CD4-positive, alpha-beta T cell treated with Interleukin-15 for 4 hours (primary cell): ENCODE data around the gene MAP1LC3B2.
"Not testable (repeated sequence)": the region's sequence is repeated elsewhere in the genome, so short reads cannot be mapped to it uniquely, and the experiment has no call there.

ENCODE experiments used
- DNase-seq: peaks from one replicate; pipeline ENCODE4 v3.0.0-alpha.2; 2020; ENCODE audit warnings: low spot score

The MAP1LC3B2 gene

GRCh38 chr12:116561181-116561821, 2.1 kb downstream of the MAP1LC3B2 start:
- no peak for DNase-seq

GRCh38 chr12:116562090-116562489, 2.9 kb downstream of the MAP1LC3B2 start:
- no peak for DNase-seq

- no peak for DNase-seq
These were observed 4.1 kb downstream of the MAP1LC3B2 start for GRCh38 chr12:116563262-116563661.

DNA sequence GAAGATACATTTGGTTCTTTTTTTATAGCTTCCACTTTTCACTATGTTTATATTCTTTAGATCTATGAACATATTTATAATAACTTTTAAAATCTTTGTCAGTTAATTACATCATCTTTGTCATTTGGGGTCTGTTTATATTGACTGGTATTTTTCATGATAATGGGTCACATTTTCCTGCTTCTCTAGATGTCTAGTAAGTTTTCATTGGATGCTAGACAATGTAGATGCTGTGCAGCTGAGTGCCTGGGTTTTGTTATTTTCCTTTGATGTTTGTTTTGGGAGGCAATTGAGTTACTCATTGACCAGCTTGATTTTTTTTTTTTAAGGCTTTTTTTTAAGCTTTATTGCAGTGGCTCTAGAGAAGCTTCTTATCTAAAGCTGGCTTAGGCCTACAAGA, 4.9 kb downstream of the MAP1LC3B2 start:
- DNase-seq, result no peak

- not testable (repeated sequence) for DNase-seq
These were observed 6.0 kb downstream of the MAP1LC3B2 start for GRCh38 chr12:116565221-116565620.

GRCh38 chr12:116565963-116566362, 6.8 kb downstream of the MAP1LC3B2 start:
- DNase-seq, result no peak

- no peak for DNase-seq
These were observed 9.0 kb downstream of the MAP1LC3B2 start for GRCh38 chr12:116568203-116568602.

GRCh38 chr12:116571089-116571488, 11.9 kb downstream of the MAP1LC3B2 start:
- DNase-seq, result no peak

GRCh38 chr12:116573776-116574175, 14.6 kb downstream of the MAP1LC3B2 start:
- no peak for DNase-seq

- not testable (repeated sequence) for DNase-seq
These were observed 16.6 kb downstream of the MAP1LC3B2 start for GRCh38 chr12:116575754-116576153.

DNA sequence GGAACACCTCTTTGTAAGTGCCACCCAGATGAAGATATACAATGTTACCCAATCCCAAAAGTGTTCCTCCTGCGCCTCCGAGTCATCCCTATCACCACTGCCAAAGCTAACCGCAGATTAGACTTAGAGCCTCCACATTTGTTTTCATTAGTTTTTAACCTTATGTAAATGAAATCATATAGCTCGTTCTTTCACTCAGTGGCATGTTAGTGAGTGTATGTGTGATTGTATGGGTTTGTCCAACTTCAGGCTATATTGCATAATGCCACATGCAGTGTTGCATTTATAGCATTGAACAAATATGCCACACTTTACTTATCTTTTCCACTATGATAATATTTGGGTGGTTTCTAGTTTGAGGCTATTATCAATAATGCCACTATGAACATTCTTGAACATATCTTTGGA, 18.0 kb downstream of the MAP1LC3B2 start:
- DNase-seq, result no peak

DNA sequence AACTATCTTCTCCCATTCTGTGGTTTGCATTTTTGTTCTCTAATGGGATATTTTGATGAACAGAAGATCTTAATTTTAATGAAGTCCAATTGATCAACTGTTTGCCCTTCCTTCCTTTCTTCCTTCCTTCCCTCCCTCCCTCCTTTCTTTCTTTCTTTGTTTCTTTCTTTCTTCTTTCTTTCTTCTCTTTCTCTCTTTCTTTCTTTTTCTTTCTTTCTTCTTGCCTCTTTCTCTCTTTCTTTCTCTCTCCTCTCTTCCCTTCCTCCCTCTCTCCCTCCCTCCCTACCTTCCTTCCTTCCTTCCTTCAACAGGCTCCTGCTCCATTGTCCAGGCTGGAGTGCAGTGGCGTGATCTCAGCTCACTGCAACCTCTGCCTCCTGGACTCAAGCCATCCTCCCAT, 18.9 kb downstream of the MAP1LC3B2 start:
- DNase-seq, result no peak

DNA sequence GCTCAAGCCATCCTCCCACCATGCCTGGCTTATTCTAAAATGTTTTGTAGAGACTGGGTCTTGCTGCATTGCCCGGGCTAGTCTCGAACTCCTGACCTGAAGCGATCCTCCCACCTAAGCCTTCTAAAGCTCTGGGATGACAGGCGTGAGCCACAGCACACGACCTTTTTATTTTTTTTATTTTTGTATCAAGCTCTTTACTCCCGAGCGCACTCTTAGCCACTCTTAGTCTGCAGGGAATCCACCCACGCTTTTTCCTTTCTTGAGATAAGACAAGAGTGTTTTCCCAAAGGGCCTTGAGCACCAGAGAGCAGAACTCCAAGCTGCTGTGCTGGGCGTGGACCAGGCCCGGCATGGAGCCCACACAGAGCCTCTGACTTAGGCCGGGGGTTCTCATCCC, 23.4 kb downstream of the MAP1LC3B2 start:
- DNase-seq, result no peak

GRCh38 chr12:116583129-116583694, 24.0 kb downstream of the MAP1LC3B2 start:
- no peak for DNase-seq

GRCh38 chr12:116587270-116587669, 28.1 kb downstream of the MAP1LC3B2 start:
- DNase-seq, result no peak

- DNase-seq, result no peak
These were observed 29.3 kb downstream of the MAP1LC3B2 start for GRCh38 chr12:116588390-116589028.

- no peak for DNase-seq
These were observed 30.4 kb downstream of the MAP1LC3B2 start for GRCh38 chr12:116589581-116589980.

DNA sequence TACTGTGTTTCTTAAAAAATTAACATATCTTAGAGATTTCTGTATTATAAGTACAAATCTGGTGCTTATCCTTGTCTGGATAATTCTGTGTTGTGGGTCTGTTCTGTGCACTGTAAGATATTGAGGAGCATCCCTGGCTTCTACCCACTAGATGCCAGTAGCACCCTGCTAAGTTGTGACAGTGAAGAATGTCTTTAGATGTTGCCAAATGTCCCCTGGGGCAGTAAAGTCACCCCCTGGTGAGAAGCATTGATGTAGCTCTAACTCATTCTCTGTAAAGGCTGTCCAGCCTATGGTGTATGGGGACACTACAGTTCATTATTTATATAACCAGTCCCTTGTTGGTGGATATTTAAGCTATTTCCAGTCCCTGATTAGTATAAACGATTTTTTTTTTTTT, 31.4 kb downstream of the MAP1LC3B2 start:
- DNase-seq, result no peak

DNA sequence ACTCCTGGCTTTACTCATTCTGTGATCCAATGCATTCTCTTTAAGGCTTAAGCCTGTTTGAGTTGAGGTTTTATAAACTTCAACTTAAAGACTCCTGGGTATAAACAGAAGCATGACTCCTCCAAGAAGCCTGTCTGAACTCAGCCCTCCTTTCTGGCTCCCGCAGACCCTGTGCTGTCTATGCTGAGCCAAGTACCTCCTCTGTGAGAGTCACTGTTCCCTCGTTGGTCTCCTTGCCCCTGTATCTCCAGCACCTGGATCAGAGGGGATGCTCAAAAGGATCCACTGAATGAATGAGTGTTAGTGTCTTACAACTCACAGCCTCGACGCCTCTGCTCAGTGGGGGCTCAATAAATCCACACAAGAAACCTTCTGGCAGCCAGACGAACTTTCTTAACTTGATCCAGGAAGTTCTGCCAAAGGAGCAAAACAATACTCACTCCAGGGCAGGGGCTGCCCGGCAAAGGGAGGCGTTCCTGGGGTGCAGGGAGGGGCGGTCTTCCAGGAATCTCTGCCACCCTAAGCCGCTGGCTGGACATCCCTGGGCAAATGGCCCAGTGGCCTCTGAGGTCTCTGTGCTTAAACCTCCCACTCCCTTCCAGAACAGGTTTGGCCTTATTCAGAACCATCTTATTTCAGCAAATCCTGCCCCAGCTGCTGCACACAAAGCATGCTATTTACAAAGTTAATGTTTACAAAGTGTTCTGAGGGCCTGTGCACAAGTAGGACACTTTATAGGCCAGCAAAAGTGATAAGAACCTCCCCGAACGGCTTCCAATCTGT, 32.9 kb downstream of the MAP1LC3B2 start:
- no peak for DNase-seq

GRCh38 chr12:116592731-116593130, 33.5 kb downstream of the MAP1LC3B2 start:
- no peak for DNase-seq

DNA sequence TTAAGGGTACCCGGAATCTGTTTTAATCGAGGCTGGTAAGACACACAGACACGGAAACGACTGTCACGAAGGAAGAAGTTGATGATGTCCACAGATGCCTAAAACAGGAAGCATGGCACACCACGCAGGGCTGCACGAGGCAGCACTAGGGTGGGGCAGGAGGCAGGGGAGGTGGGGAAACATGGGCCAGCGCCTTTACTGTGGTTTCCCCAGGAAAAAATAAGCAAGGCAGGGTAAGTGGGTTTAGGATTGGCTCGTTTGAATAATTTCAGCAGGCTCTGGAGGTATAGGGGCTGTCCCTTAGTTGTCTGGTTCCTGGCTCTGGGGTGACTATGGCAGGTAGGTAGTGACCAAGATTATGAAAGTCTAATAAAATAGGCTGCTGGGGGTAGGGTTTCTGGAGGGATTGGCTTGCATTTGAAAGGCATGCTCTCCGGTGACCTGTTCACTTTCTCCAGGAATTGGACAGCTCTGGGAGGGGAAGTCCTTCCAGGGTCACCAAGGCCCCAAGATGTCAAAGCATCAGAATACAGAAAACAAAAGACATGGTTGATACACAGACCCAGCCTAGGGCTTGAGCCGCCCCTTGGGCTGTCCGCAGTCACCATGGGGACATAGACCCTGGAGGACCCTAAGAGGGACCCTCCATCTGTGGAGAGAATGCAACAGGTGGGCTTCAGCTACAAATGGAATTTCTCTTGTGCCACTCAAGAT, 35.3 kb downstream of the MAP1LC3B2 start:
- DNase-seq, result peak; percentile 52

DNA sequence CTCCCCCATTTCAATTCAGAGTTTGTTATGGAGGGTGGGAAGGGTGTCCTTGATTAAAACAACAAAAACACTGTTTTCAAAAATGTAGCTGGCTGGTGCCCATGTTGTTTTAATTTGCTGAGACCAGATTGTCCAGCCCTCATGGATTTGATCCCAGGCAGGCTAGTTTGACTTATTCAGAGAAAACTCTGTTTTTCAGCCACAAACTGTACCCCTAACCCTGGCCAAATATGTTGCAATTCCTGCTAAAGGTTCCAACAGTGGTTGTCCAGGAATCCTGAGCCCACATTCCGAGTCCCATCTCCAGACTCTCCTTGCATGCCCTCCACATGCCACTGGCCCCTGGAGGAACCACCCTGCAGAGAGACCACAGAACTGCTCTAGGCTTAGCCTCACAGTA, 36.0 kb downstream of the MAP1LC3B2 start:
- DNase-seq, result no peak
